H1 (cell line): ENCODE data around the gene FARSB. TPM values are rescaled to one million over a fixed set of nuclear protein-coding genes. Genes with fewer than 3 reads are reported as not detected.

ENCODE experiments used
- CTCF ChIA-PET: fragments of 300-600 bp; sonication (Branson Sonifier 250); formaldehyde crosslinking; loops from one replicate; lab custom pipeline; 2021; ENCODE audit not compliant: partially characterized antibody; lab: Charles Lee
- POLR2A ChIA-PET: fragments of 300-600 bp; sonication (Branson Sonifier 250); formaldehyde crosslinking; loops from one replicate; lab custom pipeline; 2021; ENCODE audit warnings: inconsistent platforms; ENCODE audit not compliant: partially characterized antibody; lab: Charles Lee
- DNase-seq, 2 experiments: peaks; one replicate each; pipeline versions ENCODE4 v3.0.0 to v3.0.0-alpha.2; 2010 to 2022; ENCODE audit warnings: low spot score in 2 of 2, low read depth in 1 of 2, mixed read lengths in 1 of 2
- FAIRE-seq: peaks from 2 replicates; lab custom pipeline; 2011; peaks lifted over from hg19 to GRCh38; lab: Jason Lieb, UNC
- H2AFZ ChIP-seq: 2 replicates; pipeline ENCODE4 v1.8.1; 2012; ENCODE audit warnings: low read length, inconsistent platforms
- H2AK5ac ChIP-seq: 2 replicates; pipeline ENCODE4 v1.6.1; 2013; ENCODE audit warnings: low read depth, low read length
- H2BK120ac ChIP-seq: replicated peaks from 2 replicates; pipeline ENCODE3; 2013; ENCODE audit warnings: low read depth, low read length, inconsistent platforms
- H2BK12ac ChIP-seq: 2 replicates; pipeline ENCODE4 v1.6.1; 2013; ENCODE audit warnings: low read depth, low read length
- H2BK15ac ChIP-seq: 2 replicates; pipeline ENCODE4 v1.6.1; 2013; ENCODE audit warnings: low read length
- H2BK20ac ChIP-seq: 2 replicates; pipeline ENCODE4 v1.6.1; 2013; ENCODE audit warnings: low read length
- H2BK5ac ChIP-seq: 2 replicates; pipeline ENCODE4 v1.6.1; 2013; ENCODE audit warnings: low read depth, low read length
- H3K14ac ChIP-seq: 2 replicates; pipeline ENCODE4 v1.6.1; 2013; ENCODE audit warnings: inconsistent platforms; ENCODE audit not compliant: insufficient read length
- H3K18ac ChIP-seq: 2 replicates; pipeline ENCODE4 v1.6.1; 2013; ENCODE audit warnings: low read length; ENCODE audit errors: extremely low read depth
- H3K23ac ChIP-seq: 2 replicates; pipeline ENCODE4 v1.6.1; 2013; ENCODE audit warnings: inconsistent platforms; ENCODE audit not compliant: insufficient read length
- H3K23me2 ChIP-seq: 2 replicates; pipeline ENCODE4 v1.6.1; 2013; ENCODE audit warnings: low read depth, low read length
- H3K27ac ChIP-seq: 2 replicates; pipeline ENCODE4 v1.6.1; 2011; ENCODE audit warnings: low read depth, low read length, inconsistent platforms
- H3K27me3 ChIP-seq, 4 experiments: replicated peaks in 1 of 4; 1 replicate in 1 of 4; 2 replicates in 3 of 4; pipeline versions ENCODE4 v1.6.1 to v1.8.1; 2011 to 2013; ENCODE audit warnings: low read length in 3 of 4, mild to moderate bottlenecking in 3 of 4, inconsistent platforms in 2 of 4, mixed read lengths in 2 of 4, moderate library complexity in 1 of 4; ENCODE audit not compliant: control insufficient read depth in 3 of 4, insufficient read depth in 3 of 4; ENCODE audit errors: extremely low read depth in 1 of 4
- H3K36me3 ChIP-seq, 4 experiments: 2 replicates each; pipeline versions ENCODE4 v1.6.1 to v1.8.1; 2011 to 2013; ENCODE audit warnings: mild to moderate bottlenecking in 4 of 4, low read length in 3 of 4, moderate library complexity in 2 of 4, control low read depth in 1 of 4, inconsistent platforms in 1 of 4; ENCODE audit not compliant: insufficient read depth in 4 of 4, control insufficient read depth in 2 of 4
- H3K4ac ChIP-seq: replicated peaks from 2 replicates; pipeline ENCODE3; 2013; ENCODE audit warnings: low read length, low read depth, mixed read lengths, inconsistent platforms; ENCODE audit not compliant: insufficient read length
- H3K4me1 ChIP-seq, 4 experiments: replicated peaks in 1 of 4; 1 replicate in 1 of 4; 2 replicates in 3 of 4; pipeline versions ENCODE4 v1.6.1 to v1.8.1; 2011 to 2013; ENCODE audit warnings: low read length in 3 of 4, inconsistent platforms in 2 of 4, mixed read lengths in 1 of 4; ENCODE audit not compliant: insufficient read depth in 4 of 4, control insufficient read depth in 3 of 4
- H3K4me2 ChIP-seq, 2 experiments: 2 replicates each; pipeline versions ENCODE4 v1.6.1 to v1.8.1; 2011 to 2013; ENCODE audit warnings: low read depth in 2 of 2, low read length in 2 of 2, control low read depth in 1 of 2, inconsistent platforms in 1 of 2, mild to moderate bottlenecking in 1 of 2; ENCODE audit not compliant: insufficient read depth in 1 of 2
- H3K4me3 ChIP-seq, 4 experiments: fragments of 200-600, 300-600 bp in 1 of 4; sonication (generic), shearing (Covaris generic), sonication (Bioruptor Twin) in 1 of 4; 2 replicates each; pipeline versions ENCODE4 v1.5.1 to v1.8.1; 2011 to 2016; ENCODE audit warnings: low read length in 4 of 4, low read depth in 3 of 4, control low read depth in 2 of 4, inconsistent platforms in 2 of 4, mild to moderate bottlenecking in 2 of 4, mixed read lengths in 1 of 4, moderate library complexity in 1 of 4; ENCODE audit not compliant: insufficient read depth in 2 of 4; ENCODE audit errors: extremely low read depth in 1 of 4
- H3K56ac ChIP-seq: replicated peaks from 2 replicates; pipeline ENCODE3; 2013; ENCODE audit warnings: low read depth, mild to moderate bottlenecking, mixed read lengths, low read length, inconsistent platforms; ENCODE audit not compliant: insufficient read length
- H3K79me1 ChIP-seq: 2 replicates; pipeline ENCODE4 v1.6.1; 2013; ENCODE audit warnings: low read depth, low read length, control low read depth
- H3K79me2 ChIP-seq, 2 experiments: 2 replicates each; pipeline versions ENCODE4 v1.6.1 to v1.8.1; 2012 to 2013; ENCODE audit warnings: low read length in 2 of 2, mild to moderate bottlenecking in 2 of 2, inconsistent platforms in 1 of 2; ENCODE audit not compliant: insufficient read depth in 2 of 2, control insufficient read depth in 1 of 2
- H3K9ac ChIP-seq, 4 experiments: replicated peaks in 1 of 4; 1 replicate in 1 of 4; 2 replicates in 3 of 4; pipeline versions ENCODE4 v1.6.1 to v1.8.1; 2011 to 2013; ENCODE audit warnings: low read depth in 3 of 4, low read length in 3 of 4, control low read depth in 2 of 4, mild to moderate bottlenecking in 2 of 4, moderate library complexity in 2 of 4, inconsistent platforms in 1 of 4; ENCODE audit errors: extremely low read depth in 1 of 4
- H3K9me3 ChIP-seq, 2 experiments: 2 replicates each; pipeline versions ENCODE4 v1.6.1 to v1.8.1; 2012 to 2013; ENCODE audit warnings: mild to moderate bottlenecking in 2 of 2, moderate library complexity in 2 of 2, control low read depth in 1 of 2, inconsistent platforms in 1 of 2, low read depth in 1 of 2, low read length in 1 of 2, mixed read lengths in 1 of 2; ENCODE audit not compliant: insufficient read depth in 2 of 2
- H4K20me1 ChIP-seq, 2 experiments: replicated peaks in 1 of 2; 2 replicates each; pipeline versions ENCODE3 to v1.8.1; 2011 to 2013; ENCODE audit warnings: inconsistent platforms in 2 of 2, low read length in 2 of 2, mild to moderate bottlenecking in 1 of 2; ENCODE audit not compliant: insufficient read depth in 2 of 2, control insufficient read depth in 1 of 2
- H4K5ac ChIP-seq: 2 replicates; pipeline ENCODE4 v1.6.1; 2013; ENCODE audit warnings: low read length, low read depth, mixed read lengths, inconsistent platforms; ENCODE audit not compliant: insufficient read length
- H4K8ac ChIP-seq: 2 replicates; pipeline ENCODE4 v1.8.0; 2013; ENCODE audit warnings: mild to moderate bottlenecking, moderate library complexity, low read length, inconsistent platforms; ENCODE audit not compliant: insufficient read depth; ENCODE audit errors: extremely low read depth
- H4K91ac ChIP-seq: replicated peaks from 2 replicates; pipeline ENCODE3; 2013; ENCODE audit warnings: low read length, mixed read lengths, inconsistent platforms; ENCODE audit not compliant: insufficient read length
- ASH2L ChIP-seq: fragments of 200-600, 300-600 bp; sonication (generic); IDR thresholded peaks from one replicate; pipeline ENCODE4 v1.7.1; 2017; ENCODE audit warnings: low read length
- BACH1 ChIP-seq: IDR thresholded peaks from 2 replicates; pipeline ENCODE4 v1.6.1; 2012; ENCODE audit warnings: low read length, improper control_type of control experiment
- BRCA1 ChIP-seq: IDR thresholded peaks from 2 replicates; pipeline ENCODE4 v1.6.1; 2012; ENCODE audit warnings: low read depth, low read length, improper control_type of control experiment
- CBX8 ChIP-seq: fragments of 300-800, 300-1000 bp; sonication (generic); IDR thresholded peaks from 2 replicates; pipeline ENCODE4 v1.7.1; 2016; ENCODE audit warnings: low read depth, low read length, borderline replicate concordance
- CHD2 ChIP-seq: IDR thresholded peaks from 2 replicates; pipeline ENCODE4 v1.6.1; 2012; ENCODE audit warnings: low read length, improper control_type of control experiment
- EP300 ChIP-seq, 2 experiments: IDR thresholded peaks; 1 replicate in 1 of 2; 2 replicates in 1 of 2; pipeline ENCODE4 v1.6.1; 2011 to 2012; ENCODE audit warnings: low read depth in 2 of 2, low read length in 2 of 2, mild to moderate bottlenecking in 2 of 2, borderline replicate concordance in 1 of 2, inconsistent platforms in 1 of 2, moderate library complexity in 1 of 2
- FOSL1 ChIP-seq: IDR thresholded peaks from 2 replicates; pipeline ENCODE4 v1.6.1; 2011; ENCODE audit warnings: mild to moderate bottlenecking, low read depth, low read length, moderate library complexity; ENCODE audit not compliant: insufficient read depth
- JUN ChIP-seq: IDR thresholded peaks from 2 replicates; pipeline ENCODE4 v1.6.1; 2011; ENCODE audit warnings: low read depth, mild to moderate bottlenecking, improper control_type of control experiment, low read length
- JUND ChIP-seq: IDR thresholded peaks from 2 replicates; pipeline ENCODE4 v1.6.1; 2011; ENCODE audit warnings: mild to moderate bottlenecking, improper control_type of control experiment, low read length
- KDM1A ChIP-seq: fragments of 200-600, 300-600 bp; sonication (generic); IDR thresholded peaks from 2 replicates; pipeline ENCODE4 v1.7.1; 2016; ENCODE audit warnings: mild to moderate bottlenecking, low read length, borderline replicate concordance
- SP2 ChIP-seq: IDR thresholded peaks from 2 replicates; pipeline ENCODE4 v1.6.1; 2012; ENCODE audit warnings: mild to moderate bottlenecking, low read length, inconsistent platforms
- TAF1 ChIP-seq: IDR thresholded peaks from 2 replicates; pipeline ENCODE4 v1.6.1; 2011; ENCODE audit warnings: mild to moderate bottlenecking, low read depth, low read length
- TAF7 ChIP-seq: optimal IDR thresholded peaks from 2 replicates; pipeline ENCODE3; 2011; ENCODE audit warnings: low read depth, mild to moderate bottlenecking, inconsistent platforms, low read length, moderate library complexity, borderline replicate concordance
- WGBS, 2 experiments: shearing (Covaris generic) in 1 of 2; methylation state at CpG; one replicate each; pipeline versions ENCODE4 v1.1.6 to v1.1.7; 2013 to 2015; ENCODE audit warnings: low lambda C conversion rate in 2 of 2, mixed read lengths in 2 of 2, inconsistent platforms in 1 of 2, low coverage in 1 of 2, missing lambda C conversion rate in 1 of 2; ENCODE audit not compliant: insufficient replicate concordance in 2 of 2, insufficient coverage in 1 of 2, insufficient read length in 1 of 2; ENCODE audit errors: extremely low coverage in 1 of 2, missing lambda C conversion rate in 1 of 2; 5-methylcytosine and 5-hydroxymethylcytosine counted together
- polyA plus RNA-seq, 7 experiments: library from polyadenylated mRNA; depleted of rRNA in 3 of 7; stranded (reverse) in 5 of 7; unstranded in 2 of 7; fragments of >200 nt in 5 of 7; fragments of 200-250 nt in 2 of 7; gene quantifications; 1 replicate in 5 of 7; 2 replicates in 1 of 7; 4 replicates in 1 of 7; pipeline versions ENCODE4 v1.2.1 to v1.2.3, GENCODE V29; 2011 to 2013; ENCODE audit warnings: missing spikeins in 2 of 7, mixed read lengths in 2 of 7
- total RNA-seq: library from RNA; stranded (reverse); fragmentation: NEBNext Ultra II Directional; extraction: Animal tissue kit (Norgen Biotek cat#: 25700); gene quantifications from 2 replicates; pipeline ENCODE4 v1.2.1, GENCODE V29; 2021
- TF ChIP-seq, protein P1 (sequence below): IDR thresholded peaks from 2 replicates; pipeline ENCODE4 v1.6.1; 2011; ENCODE audit warnings: low read length, improper control_type of control experiment

FARSB gene
- total and polyA plus RNA-seq, 2 of the 8 experiments (the other 6 are each of a cell fraction or from before 2014, with no cell fraction given) = 21.0 to 37.9 TPM

DNA sequence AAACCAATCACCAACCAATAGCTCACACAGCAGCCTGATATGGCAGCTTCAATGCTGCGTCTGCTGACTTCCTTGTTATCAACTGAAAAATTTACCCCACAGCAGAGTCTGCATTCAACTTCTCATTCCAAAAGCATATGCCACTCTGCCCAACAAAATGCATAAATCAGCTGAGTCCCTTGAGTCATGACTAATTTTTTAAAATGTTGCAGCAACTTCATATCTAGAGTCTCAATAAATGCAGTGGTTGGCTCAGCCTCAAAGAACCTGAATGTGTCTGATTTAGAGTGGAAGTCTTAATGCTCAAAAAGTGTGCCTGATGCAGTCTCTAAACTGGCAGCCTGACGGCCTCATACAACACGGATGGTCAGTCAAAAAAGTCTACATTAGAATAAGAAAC lies 46.5 kb downstream of the FARSB start:
- Histone ChIP-seq H3K23ac (no peak overlapping the region), H3K18ac (no peak overlapping the region), H2BK5ac (no peak overlapping the region), H2AK5ac (no peak overlapping the region), H3K4ac (no peak overlapping the region), H3K4me3 (no peak overlapping the region), H3K27ac (no peak overlapping the region), H3K9ac (no peak overlapping the region), H4K91ac (no peak overlapping the region), H4K20me1 (peaks cover 0 to 2% of the 10 kb centered on the region in 2 experiments), H2AFZ (no peak overlapping the region), H3K23me2 (no peaks in the 10 kb centered on the region), H4K5ac (no peak overlapping the region), H3K56ac (no peak overlapping the region), H2BK20ac (no peak overlapping the region), H2BK15ac (no peak overlapping the region), H3K27me3 (no peaks in the 10 kb centered on the region), H3K4me2 (no peak overlapping the region), H3K79me1 (no peaks in the 10 kb centered on the region), H3K4me1 (no peaks in the 10 kb centered on the region), H3K36me3 (peaks cover 0 to 21% (median 14%) of the 10 kb centered on the region in 4 experiments; a peak in 6 of 8 replicates), H3K9me3 (no peaks in the 10 kb centered on the region), H3K79me2 (no peaks in the 10 kb centered on the region), H2BK120ac (no peak overlapping the region), H3K14ac (no peak overlapping the region), H4K8ac (no peak overlapping the region), H2BK12ac (no peak overlapping the region)
- DNase-seq (no peak), FAIRE-seq (no peak)
- POLR2A ChIA-PET = no interaction called here
- CTCF ChIA-PET = interaction anchor here (1.5 kb wide), 1 partner anchor 291 kb away, joined by 5 read pairs; no protein-coding TSS in a partner anchor
- WGBS, 2 experiments = 80% methylated on average over 3 of the region's 3 CpGs; no CpG with 5 or more reads in 1 of the 2 experiments
- TF ChIP-seq BACH1 (no peak), KDM1A (no peak), EP300 (IDR thresholded peaks at IDR 0.05; ENCODE audit: borderline replicate concordance in 1 of 2, low read depth in 2 of 2, low read length in 2 of 2) (no peak), CBX8 (no peak), ASH2L (no peak), JUND (no peak), FOSL1 (no peak), TAF1 (no peak), TAF7 (no peak), BRCA1 (no peak), CHD2 (no peak), SP2 (no peak), JUN (no peak)
- TF ChIP-seq, protein P1, sequence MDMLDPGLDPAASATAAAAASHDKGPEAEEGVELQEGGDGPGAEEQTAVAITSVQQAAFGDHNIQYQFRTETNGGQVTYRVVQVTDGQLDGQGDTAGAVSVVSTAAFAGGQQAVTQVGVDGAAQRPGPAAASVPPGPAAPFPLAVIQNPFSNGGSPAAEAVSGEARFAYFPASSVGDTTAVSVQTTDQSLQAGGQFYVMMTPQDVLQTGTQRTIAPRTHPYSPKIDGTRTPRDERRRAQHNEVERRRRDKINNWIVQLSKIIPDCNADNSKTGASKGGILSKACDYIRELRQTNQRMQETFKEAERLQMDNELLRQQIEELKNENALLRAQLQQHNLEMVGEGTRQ = no peak
